DND-41 (cell line): ENCODE measurements around the gene CENPP.

ENCODE experiments used
- CTCF ChIP-seq: IDR thresholded peaks from 2 replicates; pipeline ENCODE4 v1.5.1; 2012; ENCODE audit warnings: borderline replicate concordance, low read length, moderate library complexity, mild to moderate bottlenecking; ENCODE audit not compliant: poor library complexity, severe bottlenecking; ENCODE audit errors: extremely low read depth
- EZH2 ChIP-seq: IDR thresholded peaks from 3 replicates; pipeline ENCODE4 v1.6.1; 2012; ENCODE audit warnings: borderline replicate concordance, low read depth, mild to moderate bottlenecking, moderate library complexity, low read length, inconsistent platforms; ENCODE audit not compliant: severe bottlenecking

- TF ChIP-seq CTCF, result no peak
- no peak for TF ChIP-seq EZH2
Measured at GRCh38 chr9:92324431-92324830, 1.3 kb upstream of the CENPP start.
